DMS79 treated with DMSO at 0.1 percent for 48 hours (cell line): Measurements from ENCODE around the gene MFN2.

ENCODE experiments used
- DNase-seq: peaks from one replicate; lab custom pipeline; 2025; lab: John Stamatoyannopoulos, UW

MFN2 gene

GRCh38 chr1:12051361-12051760 lies 71.1 kb downstream of the MFN2 start:
- DNase-seq = no peak

GRCh38 chr1:12052008-12052573 lies 71.8 kb downstream of the MFN2 start:
- no peak for DNase-seq

GRCh38 chr1:12052997-12053686 lies 72.9 kb downstream of the MFN2 start:
- DNase-seq = no peak

- no peak for DNase-seq
These were observed 73.7 kb downstream of the MFN2 start for GRCh38 chr1:12053752-12054548.

DNA sequence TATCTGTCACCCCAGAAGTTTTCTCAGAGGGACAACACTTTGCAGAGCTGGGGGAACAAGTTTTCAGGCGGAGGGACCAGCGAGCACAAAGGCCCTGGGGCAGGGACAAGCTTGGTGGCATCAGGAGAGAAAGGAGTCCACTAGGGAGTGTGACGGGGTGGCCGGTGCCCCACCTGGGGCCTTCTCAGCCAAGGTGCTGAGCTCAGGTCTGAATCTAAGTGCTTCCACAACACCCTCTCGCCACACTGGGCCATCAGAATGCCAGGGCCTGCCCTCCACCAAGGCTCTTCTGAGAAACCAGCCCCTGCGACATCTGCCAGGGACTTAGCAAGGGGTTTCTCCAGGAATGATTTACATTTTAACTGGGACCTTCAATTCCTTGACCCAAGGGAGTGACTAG lies 75.0 kb downstream of the MFN2 start:
- no peak for DNase-seq

GRCh38 chr1:12056331-12056841 lies 76.1 kb downstream of the MFN2 start:
- no peak for DNase-seq

DNA sequence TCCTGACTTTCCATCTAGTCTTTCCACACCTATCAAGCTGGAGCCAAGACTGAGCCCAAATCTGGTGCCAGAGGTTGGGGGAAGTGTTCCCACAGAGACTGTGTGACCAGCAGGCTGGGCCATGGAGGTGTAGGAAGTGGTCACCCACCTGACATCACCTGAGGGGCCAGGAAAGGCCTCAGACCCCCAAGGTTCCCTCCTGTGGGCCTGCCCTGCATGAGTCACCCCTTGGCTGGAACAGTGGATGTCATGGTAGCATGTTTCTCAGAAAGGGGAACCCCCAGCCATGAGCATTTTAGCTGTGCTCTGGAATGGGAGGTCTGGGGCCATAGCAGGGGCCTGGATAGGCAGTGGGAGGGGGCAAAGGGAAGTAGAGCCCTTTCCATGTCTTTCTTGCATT lies 77.1 kb downstream of the MFN2 start:
- DNase-seq = no peak

DNA sequence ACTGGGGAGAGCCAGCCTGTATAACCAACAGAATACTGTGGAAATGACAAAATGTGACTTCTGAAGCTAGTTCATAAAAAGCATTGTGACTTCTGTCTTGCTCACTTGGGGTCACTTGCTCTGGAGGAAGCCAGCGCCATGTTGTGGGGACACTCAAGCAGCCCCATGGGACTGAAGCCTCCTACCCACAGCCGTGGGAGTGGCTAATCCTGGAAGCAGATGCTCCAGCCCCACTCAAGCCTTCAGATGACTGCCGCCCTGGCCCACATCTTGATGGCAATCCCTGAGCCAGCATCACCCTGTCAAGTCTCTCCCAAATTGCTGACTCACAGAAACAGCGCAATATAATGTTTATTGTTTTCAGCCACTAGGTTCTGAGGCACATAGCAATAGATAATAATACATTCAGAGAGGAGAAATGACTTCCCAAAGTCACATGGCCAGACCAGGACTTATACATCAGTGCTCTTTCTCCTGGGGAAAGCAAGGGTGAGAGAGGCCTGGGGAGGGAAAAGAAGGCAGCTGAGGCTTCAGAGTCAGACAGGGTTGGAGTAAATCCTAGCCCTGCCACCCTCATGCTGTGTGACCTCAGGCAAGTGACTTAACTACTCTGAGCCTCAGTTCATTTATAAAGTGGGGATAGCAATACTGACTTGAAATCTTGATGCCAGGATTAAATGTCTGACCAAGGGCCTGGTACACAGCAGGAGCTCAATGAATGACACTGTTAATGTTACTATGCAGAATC lies 77.9 kb downstream of the MFN2 start:
- no peak for DNase-seq

- no peak for DNase-seq
These were observed 79.0 kb downstream of the MFN2 start for GRCh38 chr1:12059226-12059625.

- DNase-seq = no peak
These were observed 79.6 kb downstream of the MFN2 start for GRCh38 chr1:12059722-12060464.

DNA sequence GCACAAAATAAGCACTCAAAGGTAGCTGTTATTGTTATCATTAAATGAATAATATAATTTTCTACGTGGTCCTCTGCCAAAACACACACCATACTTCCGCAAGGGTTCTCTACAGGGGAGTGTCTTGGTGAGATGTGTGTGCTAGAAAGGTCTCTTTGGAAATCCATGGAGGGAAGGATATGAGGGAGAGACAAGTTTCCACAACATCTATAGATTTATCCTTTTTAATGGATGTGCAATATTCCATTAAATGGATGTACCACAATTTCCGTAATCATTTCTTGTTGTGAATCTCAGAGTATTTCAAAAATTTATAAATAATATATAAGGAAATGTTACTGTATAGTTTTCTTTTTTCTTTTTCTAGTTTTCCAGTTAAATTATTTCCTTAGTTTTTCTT lies 80.3 kb downstream of the MFN2 start:
- no peak for DNase-seq
